KOPT-K1 (cell line): ENCODE measurements around the gene BRPF1.

Experiments used
- H3K27ac ChIP-seq: fragments of 200-600 bp; sonication (generic); 2 replicates; pipeline ENCODE4 v1.5.1; 2016; ENCODE audit warnings: antibody characterized with exemption, mild to moderate bottlenecking, low read depth, low read length; ENCODE audit not compliant: poor library complexity, severe bottlenecking
- H3K36me3 ChIP-seq: fragments of 200-600 bp; sonication (generic); 2 replicates; pipeline ENCODE4 v1.5.1; 2017; ENCODE audit warnings: antibody characterized with exemption, mild to moderate bottlenecking, low read length, moderate library complexity; ENCODE audit not compliant: insufficient read depth
- H3K9me3 ChIP-seq: fragments of 200-600 bp; sonication (generic); 2 replicates; pipeline ENCODE4 v1.5.1; 2017; ENCODE audit warnings: antibody characterized with exemption, low read length, mild to moderate bottlenecking; ENCODE audit not compliant: insufficient read depth, poor library complexity, severe bottlenecking

BRPF1 gene

DNA sequence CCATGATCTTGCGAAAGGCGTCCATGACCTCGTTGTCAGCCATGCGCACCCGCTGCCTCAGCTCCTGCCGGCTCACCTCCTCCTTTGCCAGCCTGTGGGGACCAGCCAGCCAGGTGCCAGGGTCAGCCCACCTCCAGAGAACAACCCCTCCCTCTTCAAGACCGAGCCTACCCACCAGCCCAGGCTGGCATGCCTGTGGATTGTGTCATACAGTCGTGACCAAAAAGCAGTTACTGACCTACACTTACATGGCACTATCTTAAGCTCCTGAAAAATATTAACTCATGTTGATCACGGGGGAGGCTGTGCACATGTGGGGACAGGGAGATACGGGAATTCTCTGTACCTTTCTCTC is 48.9 kb downstream of the BRPF1 start:
- Histone ChIP-seq H3K9me3 (no peaks in the 10 kb centered on the region), H3K27ac (peak overlapping the region; percentile 6), H3K36me3 (peaks cover 38% of the 10 kb centered on the region)

DNA sequence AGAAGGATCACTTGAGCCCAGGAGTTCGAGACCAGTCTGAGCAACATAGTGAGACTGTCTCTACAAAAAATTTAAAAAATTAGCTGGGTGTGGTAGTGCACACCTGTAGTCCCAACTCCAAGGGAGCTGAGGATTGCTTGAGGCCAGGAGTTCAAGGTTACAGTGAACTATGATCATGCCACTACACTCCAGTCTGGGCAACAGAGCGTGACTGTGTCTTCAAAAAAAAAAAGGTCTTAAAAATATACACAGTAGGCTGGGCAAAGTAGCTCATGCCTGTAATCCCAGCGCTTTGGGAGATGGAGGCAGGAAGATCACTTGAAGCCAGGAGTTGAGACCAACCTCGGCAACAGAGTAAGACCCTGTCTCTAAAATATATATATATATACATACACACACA is 49.4 kb downstream of the BRPF1 start:
- H3K9me3 ChIP-seq, result no peaks in the 10 kb centered on the region
- no peak overlapping the region for H3K27ac ChIP-seq
- peaks cover 43% of the 10 kb centered on the region for H3K36me3 ChIP-seq

DNA sequence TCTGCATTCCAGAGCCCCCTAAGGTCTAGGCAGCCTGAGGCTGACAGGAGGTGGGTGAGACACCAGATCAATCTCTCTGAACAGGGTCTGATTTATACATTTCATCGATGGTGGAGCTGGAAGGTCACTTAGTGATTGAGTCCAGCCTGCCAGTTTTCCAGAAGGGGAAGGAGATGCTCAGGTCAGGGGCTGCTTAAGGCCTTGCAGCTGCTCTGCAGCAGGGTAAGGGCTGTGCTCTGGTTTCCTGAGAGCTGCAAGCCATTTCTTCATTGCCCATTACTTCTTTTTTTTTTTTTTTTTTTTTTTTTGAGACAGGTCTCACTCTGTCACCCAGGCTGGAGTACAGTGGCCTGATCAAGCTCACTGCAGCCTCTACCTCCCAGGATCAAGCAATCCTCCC is 50.0 kb downstream of the BRPF1 start:
- Histone ChIP-seq H3K9me3 (no peaks in the 10 kb centered on the region), H3K27ac (no peak overlapping the region), H3K36me3 (peaks cover 50% of the 10 kb centered on the region)

DNA sequence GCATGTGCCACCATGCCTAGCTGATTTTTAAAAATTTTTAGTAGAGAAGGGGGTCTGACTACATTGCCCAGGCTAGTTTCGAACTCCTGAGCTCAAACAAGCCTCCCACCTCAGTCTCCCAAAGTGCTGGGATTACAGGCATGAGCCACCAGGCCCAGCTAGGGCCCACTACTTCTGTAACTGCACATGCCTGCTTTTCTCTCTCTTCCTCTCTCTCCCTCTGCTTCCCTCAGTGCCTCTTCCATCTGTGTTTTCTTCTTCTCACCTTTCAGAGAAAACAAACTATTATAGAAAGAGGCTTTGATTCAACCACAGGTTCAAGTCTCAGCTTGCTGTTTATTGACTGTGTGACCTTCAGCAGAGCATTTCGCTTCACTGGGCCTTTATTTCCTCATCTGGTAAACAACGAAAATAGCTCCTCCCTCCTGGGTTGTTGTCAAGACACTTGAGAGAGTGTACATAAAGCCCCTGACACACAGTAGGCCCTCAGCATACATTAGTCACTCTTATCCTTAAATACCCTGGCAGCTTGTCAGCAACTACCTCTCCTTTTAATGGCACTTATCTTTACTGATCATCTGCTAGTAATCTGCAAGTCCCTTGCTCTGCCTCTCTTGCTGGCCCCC is 50.6 kb downstream of the BRPF1 start:
- peaks cover 55% of the 10 kb centered on the region for H3K36me3 ChIP-seq
- no peak overlapping the region for H3K27ac ChIP-seq
- no peaks in the 10 kb centered on the region for H3K9me3 ChIP-seq

- H3K9me3 ChIP-seq, result no peaks in the 10 kb centered on the region
- H3K27ac ChIP-seq, result no peak overlapping the region
- H3K36me3 ChIP-seq, result peaks cover 58% of the 10 kb centered on the region
Measured at GRCh38 chr3:9782770-9783169, 51.2 kb downstream of the BRPF1 start.

DNA sequence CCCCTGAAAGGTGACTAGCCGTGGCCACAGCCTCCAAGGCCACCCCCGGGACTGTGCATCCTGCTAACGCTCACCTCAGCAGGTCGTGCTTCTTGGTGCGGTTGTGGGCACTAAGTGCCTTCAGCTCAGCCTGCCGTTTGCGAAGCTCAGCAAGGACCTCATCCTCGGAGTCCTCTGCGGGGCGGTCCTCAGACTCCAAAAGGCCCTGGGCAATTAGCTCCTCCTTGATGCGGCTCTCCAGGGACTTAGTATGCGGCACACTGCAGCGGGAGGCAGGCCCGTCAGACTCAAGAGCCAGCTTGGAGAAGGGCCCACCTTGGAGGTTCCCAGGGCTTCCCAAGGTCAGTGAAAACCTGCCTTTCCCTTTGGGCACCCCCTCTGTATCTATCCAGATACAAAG is 52.4 kb downstream of the BRPF1 start:
- Histone ChIP-seq H3K36me3 (peaks cover 60% of the 10 kb centered on the region), H3K27ac (no peak overlapping the region), H3K9me3 (no peaks in the 10 kb centered on the region)

DNA sequence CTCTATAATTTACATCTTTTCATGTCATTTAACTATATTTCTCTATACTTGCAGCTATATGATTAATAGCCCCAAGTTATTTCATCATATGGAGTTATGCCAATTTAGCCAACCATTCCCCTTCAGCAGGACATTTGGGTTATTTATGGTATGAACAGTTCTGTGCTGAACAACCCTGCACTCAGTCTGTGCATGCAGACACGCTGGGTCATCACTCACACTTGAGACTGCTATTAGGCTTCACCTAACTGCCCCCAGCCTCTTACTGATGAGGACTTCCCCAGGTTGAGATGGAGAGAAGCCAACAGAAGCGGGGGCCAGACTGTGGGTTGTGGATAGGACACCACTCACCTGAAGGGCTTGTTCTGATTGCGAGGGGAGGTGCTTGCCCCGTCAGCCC is 53.4 kb downstream of the BRPF1 start:
- Histone ChIP-seq H3K27ac (no peak overlapping the region), H3K36me3 (peaks cover 68% of the 10 kb centered on the region), H3K9me3 (no peaks in the 10 kb centered on the region)

DNA sequence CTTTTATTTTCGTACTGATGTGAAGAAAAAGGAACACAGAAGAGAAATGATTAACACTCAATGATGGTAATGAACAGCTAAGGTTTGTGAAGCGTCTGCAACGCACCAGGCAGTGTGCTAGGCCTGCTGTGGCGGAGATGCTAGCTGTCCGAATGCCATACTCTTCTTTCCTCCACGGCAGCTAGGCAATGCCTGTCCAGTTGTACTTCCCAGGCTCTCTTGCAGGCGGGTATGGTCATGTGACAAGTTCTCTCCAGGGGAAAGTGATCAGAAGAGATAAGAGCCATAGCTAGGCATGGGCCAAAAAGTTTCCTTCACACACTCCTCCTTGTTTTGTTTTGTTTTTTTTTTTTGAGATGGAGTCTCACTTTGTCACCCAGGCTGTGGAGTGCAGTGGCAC is 54.1 kb downstream of the BRPF1 start:
- Histone ChIP-seq H3K27ac (no peak overlapping the region), H3K9me3 (no peaks in the 10 kb centered on the region), H3K36me3 (peaks cover 74% of the 10 kb centered on the region)

GRCh38 chr3:9786209-9786739 is 54.7 kb downstream of the BRPF1 start:
- Histone ChIP-seq H3K36me3 (peaks cover 76% of the 10 kb centered on the region), H3K9me3 (no peaks in the 10 kb centered on the region), H3K27ac (no peak overlapping the region)

- H3K9me3 ChIP-seq, result no peaks in the 10 kb centered on the region
- peaks cover 68% of the 10 kb centered on the region for H3K36me3 ChIP-seq
- no peak overlapping the region for H3K27ac ChIP-seq
Measured at GRCh38 chr3:9786825-9787669, 55.5 kb downstream of the BRPF1 start.

DNA sequence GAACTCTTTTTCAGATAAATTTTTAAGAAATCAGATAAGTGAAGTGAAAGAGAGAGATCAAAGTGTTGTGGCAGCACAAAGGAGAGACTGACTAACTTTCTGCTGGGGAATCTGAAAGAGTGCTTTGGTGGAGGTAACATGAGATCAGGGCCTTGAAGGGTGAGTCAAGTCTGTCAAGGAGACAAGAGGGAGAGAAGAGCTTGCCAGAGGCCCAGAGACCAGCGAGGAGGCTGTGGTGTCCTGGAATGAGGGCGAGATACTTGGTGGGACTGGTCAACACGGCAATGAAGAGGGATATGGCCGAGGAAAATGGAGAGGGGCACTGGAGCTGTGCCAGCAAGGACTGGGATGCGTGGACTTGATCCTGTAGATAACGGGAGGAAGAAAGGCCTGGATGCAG is 56.2 kb downstream of the BRPF1 start:
- Histone ChIP-seq H3K9me3 (no peaks in the 10 kb centered on the region), H3K27ac (no peak overlapping the region), H3K36me3 (peaks cover 62% of the 10 kb centered on the region)

DNA sequence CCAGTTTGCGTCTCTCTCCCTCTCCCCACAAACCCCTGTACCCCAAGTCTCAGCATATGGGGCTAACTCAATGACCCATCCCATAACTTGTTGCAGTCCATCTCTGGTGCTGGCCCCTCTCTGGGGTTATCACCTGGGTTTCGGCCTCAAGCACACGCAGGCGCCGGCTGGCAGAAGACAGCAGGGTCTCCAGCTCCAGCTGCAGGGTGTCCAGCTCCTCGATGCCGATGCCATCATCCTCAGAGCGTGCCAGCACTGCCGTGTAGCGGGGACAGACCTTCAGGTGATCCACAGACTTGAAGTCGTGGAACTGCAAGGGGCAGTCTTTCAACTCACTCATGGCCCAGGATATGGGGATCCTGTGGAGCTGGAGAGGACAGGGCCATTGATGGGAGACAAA is 59.6 kb downstream of the BRPF1 start:
- Histone ChIP-seq H3K9me3 (no peaks in the 10 kb centered on the region), H3K27ac (peak overlapping the region; percentile 93), H3K36me3 (peaks cover 56% of the 10 kb centered on the region)

- peaks cover 55% of the 10 kb centered on the region for H3K36me3 ChIP-seq
- peak overlapping the region; percentile 93 for H3K27ac ChIP-seq
Measured at GRCh38 chr3:9791790-9792404, 60.4 kb downstream of the BRPF1 start.

GRCh38 chr3:9792405-9793160 is 61.0 kb downstream of the BRPF1 start, which contains the start of the genes ARPC4 and TADA3:
ARPC4 (plus strand) TSS chr3:9793082; CDS start chr3:9793122, 40 bp downstream.
TADA3 (minus strand) TSS chr3:9792473; CDS start chr3:9791466, 1,007 bp downstream.
- peaks cover 57% of the 10 kb centered on the region for H3K36me3 ChIP-seq
- no peaks in the 10 kb centered on the region for H3K9me3 ChIP-seq
- peak within 1 kb of the TSS; percentile 93 for H3K27ac ChIP-seq

More at GRCh38 chr3:9791790-9792404, 60.4 kb downstream of the BRPF1 start:
- no peaks in the 10 kb centered on the region for H3K9me3 ChIP-seq
